OCI-LY3 (cell line): ENCODE data around the gene CERS2.

Source experiments
- EZH2phosphoT487 ChIP-seq: fragments of 200-600 bp; shearing (Covaris generic); IDR thresholded peaks from 2 replicates; pipeline ENCODE4 v1.6.1; 2018; ENCODE audit warnings: antibody characterized with exemption, mixed run types, low read depth
- TF ChIP-seq, protein P1 (sequence below): fragments of 200-600, 300-600 bp; sonication (generic); IDR thresholded peaks from 2 replicates; pipeline ENCODE4 v1.5.1; 2014; ENCODE audit warnings: antibody characterized with exemption, low read length, low read depth

DNA sequence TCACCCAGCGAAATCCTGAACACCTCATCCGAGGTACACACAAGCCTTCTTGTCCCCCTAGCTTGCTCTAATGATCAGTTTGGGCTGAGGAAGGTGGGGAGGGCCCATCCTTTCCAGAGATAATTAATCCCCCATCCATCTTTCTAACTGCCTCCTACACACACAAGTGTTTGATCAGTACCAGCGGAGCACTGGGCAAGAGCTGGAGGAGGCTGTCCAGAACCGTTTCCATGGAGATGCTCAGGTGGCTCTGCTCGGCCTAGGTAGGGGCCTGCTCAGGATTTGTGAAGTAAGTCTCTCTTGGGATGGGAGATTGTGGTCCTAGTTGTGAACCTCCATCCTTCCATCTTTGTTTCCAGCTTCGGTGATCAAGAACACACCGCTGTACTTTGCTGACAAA, 13.3 kb upstream of the CERS2 start:
- TF ChIP-seq, protein P1, sequence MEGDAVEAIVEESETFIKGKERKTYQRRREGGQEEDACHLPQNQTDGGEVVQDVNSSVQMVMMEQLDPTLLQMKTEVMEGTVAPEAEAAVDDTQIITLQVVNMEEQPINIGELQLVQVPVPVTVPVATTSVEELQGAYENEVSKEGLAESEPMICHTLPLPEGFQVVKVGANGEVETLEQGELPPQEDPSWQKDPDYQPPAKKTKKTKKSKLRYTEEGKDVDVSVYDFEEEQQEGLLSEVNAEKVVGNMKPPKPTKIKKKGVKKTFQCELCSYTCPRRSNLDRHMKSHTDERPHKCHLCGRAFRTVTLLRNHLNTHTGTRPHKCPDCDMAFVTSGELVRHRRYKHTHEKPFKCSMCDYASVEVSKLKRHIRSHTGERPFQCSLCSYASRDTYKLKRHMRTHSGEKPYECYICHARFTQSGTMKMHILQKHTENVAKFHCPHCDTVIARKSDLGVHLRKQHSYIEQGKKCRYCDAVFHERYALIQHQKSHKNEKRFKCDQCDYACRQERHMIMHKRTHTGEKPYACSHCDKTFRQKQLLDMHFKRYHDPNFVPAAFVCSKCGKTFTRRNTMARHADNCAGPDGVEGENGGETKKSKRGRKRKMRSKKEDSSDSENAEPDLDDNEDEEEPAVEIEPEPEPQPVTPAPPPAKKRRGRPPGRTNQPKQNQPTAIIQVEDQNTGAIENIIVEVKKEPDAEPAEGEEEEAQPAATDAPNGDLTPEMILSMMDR, result no peak
- no peak for TF ChIP-seq EZH2phosphoT487
